ENCODE results near the gene SELENOS.
A peak's percentile ranks its signal among the peaks of the same experiment; 100 is the strongest.

Gene SELENOS

GRCh38 chr15:101250873-101251829 lies 26.1 kb downstream of the SELENOS start:
- DNase-seq (ENCODE audit: low read depth) = peak; percentile 36

GRCh38 chr15:101250341-101250831 lies 26.9 kb downstream of the SELENOS start:
- DNase-seq (ENCODE audit: low read depth) = peak; percentile 42

DNA sequence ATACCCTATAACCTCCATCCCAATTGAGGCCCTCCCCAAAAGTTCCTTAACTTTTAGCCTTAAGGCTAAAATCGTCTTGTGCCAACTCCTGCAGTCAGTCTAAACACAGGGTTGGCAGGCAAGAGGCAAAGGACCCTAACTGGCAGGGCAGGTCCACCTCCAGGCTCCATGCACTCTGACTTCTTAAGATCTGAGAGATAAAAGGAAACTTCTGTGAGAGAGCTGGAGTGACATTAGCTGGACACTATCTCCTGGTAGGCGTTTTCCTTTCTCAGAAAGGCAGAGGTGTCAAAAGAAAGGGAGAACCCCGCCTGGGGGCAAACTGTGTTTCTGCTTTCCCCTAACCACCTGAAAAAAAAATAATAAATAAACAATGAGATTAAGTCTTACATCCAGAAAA lies 29.0 kb downstream of the SELENOS start:
- DNase-seq (ENCODE audit: low read depth) = no peak

DNA sequence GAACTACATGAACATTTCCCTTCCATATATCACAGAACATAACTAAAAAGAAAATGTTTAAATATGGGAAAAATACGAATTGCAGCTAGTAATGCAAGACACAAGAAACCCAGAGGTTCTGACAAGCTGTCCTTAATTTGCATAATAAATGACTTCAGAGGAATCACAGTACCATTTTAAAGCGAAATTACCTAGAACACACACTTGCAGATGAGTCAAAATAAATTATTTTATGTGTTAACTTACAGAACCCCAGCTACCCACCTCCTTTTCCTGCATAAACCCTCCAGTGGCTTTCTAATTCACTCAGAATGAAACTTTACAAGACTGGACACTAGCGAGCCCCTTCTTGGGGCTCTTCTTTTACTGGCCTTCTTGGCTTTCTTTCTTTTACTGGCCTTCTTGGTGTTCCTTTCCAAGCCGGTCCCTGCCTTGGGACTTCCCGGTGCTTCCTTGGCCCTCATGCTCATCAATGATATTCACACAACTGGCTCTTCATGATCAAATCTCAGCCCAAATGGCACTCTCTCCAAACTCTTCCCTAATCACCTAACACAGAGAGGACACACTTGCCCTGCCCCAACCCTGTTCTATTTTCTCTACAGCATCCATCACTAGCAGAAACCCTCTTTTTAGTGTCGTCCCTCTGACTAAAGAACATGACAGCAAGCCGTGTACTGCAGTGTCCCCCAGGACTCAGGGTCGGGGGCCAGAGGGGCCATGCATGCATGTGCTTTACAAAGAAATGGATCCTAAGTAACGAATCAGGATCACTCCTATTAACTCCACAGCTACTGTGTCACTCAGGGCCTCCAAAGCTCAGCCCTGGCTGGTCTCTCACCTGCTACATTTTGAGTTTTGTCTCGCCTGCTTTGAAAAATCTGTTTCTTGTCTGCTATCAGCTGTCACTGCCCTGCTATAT lies 30.2 kb downstream of the SELENOS start:
- DNase-seq (ENCODE audit: low read depth) = no peak

- DNase-seq (ENCODE audit: low read depth) = no peak
Measured at GRCh38 chr15:101246391-101246790, 30.9 kb downstream of the SELENOS start.

- no peak for DNase-seq (ENCODE audit: low read depth)
Measured at GRCh38 chr15:101244889-101245668, 32.2 kb downstream of the SELENOS start.

DNA sequence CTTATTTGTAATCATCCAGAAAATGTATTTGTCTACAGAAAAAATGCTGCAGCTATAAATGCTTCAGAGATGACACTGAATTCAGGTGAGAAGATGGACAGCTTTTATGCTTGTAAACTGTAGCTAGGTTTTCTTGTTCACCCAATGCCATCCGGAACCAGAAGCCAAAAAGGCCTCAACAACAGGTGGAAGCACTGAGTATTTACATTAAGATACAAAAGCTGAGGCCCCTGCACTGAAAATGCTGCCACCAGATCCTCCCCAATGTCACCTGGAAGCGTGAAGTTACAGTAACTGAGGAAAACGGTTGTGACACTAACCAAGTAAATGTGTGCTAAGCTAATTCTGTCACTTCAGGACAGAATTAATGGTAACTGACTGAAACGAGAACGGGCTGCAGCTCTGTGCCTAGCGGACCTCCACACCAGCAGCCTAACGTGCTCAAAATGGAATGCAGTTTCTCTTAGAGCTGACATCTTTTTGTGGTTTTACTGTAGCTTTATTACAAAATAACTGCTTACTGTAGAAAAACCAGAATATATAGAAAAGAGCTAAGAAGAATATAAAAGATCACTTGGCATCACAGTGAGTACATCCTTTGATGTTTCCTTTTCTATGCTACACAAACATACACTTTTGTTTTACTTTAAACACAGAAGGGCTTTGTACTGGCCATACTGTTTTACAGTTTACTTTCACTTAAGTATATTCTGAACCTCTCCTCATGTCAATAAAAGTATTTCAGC lies 33.1 kb downstream of the SELENOS start:
- peak; percentile 73 for DNase-seq (ENCODE audit: low read depth)

GRCh38 chr15:101243420-101243819 lies 33.9 kb downstream of the SELENOS start:
- no peak for DNase-seq (ENCODE audit: low read depth)

DNA sequence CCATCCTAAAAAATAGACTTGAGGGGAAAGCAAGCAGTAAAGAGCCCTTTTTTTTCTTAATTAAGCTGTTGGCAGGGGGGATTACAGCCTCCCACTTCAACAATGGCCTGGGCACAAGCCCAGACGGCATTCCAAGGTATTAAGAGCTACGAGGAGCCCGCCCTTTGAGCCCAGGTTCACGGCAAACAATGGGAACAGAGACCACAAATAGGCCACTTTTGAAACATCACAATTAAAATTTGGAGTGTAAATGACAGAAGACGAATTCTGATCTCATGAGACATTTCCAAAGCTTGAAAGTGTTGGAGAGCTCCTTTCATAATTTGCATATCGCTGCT lies 34.3 kb downstream of the SELENOS start:
- no peak for DNase-seq (ENCODE audit: low read depth)

GRCh38 chr15:101242160-101242998 lies 34.9 kb downstream of the SELENOS start:
- peak; percentile 75 for DNase-seq (ENCODE audit: low read depth)

GRCh38 chr15:101240358-101240757 lies 36.9 kb downstream of the SELENOS start:
- DNase-seq (ENCODE audit: low read depth) = peak; percentile 94

GRCh38 chr15:101239724-101240136 lies 37.6 kb downstream of the SELENOS start:
- no peak for DNase-seq (ENCODE audit: low read depth)

GRCh38 chr15:101237251-101237650 lies 40.0 kb downstream of the SELENOS start:
- DNase-seq (ENCODE audit: low read depth) = peak; percentile 70

DNA sequence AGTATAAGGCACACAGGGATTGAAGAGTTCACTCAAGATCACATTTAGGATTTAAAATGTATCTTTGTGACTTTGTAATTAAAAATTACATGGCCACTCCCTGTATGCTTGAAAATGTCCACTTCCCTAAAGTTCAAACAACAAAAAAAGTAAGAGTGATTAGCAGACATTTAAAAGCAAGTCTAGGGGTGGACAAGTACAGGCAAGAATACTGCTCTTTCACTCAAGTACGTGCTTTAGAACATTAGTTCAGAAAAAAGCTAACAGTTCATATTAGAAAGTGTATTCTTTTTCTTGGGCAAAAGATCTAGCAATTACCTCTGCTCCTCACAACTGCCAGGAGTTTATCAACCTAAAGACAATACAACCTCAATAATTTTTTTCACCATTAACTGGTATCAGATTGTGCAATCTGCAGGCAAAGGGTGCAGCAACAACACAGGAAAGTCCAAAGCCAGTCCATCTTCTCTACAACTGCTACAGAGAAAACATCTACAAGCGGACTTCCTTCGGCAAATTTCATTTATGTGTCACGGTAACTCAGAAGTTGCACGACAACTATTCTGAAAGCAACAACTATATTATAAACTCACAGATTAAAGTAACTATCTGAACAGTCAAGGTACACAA lies 43.5 kb downstream of the SELENOS start:
- no peak for DNase-seq (ENCODE audit: low read depth)

GRCh38 chr15:101232677-101233076 lies 44.6 kb downstream of the SELENOS start:
- DNase-seq (ENCODE audit: low read depth) = no peak

DNA sequence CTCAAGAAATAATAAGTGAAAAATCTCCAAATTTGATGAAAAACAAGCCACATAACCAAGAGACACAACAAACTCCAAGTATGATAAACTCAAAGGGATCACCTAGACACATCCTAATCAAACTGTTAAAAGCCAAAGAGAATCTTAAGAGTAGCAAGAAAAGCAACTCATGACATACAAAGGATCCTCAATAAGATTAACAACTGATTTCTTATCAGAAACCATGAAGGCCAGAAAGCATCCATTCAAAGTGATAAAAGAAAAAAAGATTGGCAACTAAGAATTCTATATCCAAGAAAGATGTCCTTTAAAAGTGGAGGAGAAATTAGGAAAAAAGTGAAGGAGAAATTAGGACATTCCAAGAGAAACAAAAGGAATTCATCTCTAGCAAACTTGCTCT lies 49.0 kb downstream of the SELENOS start:
- DNase-seq (ENCODE audit: low read depth) = no peak

GRCh38 chr15:101225658-101226057 lies 51.6 kb downstream of the SELENOS start:
- DNase-seq (ENCODE audit: low read depth) = peak; percentile 52
